GM21825 (cell line): ENCODE data around the gene SLC29A2.

Experiments used
- ATAC-seq: cut with Tn5 transposase; IDR thresholded peaks from one replicate; pipeline ENCODE4 v1.9.1; 2021; ENCODE audit warnings: mild to moderate bottlenecking, moderate library complexity; ENCODE audit not compliant: unreplicated experiment

Gene SLC29A2

DNA sequence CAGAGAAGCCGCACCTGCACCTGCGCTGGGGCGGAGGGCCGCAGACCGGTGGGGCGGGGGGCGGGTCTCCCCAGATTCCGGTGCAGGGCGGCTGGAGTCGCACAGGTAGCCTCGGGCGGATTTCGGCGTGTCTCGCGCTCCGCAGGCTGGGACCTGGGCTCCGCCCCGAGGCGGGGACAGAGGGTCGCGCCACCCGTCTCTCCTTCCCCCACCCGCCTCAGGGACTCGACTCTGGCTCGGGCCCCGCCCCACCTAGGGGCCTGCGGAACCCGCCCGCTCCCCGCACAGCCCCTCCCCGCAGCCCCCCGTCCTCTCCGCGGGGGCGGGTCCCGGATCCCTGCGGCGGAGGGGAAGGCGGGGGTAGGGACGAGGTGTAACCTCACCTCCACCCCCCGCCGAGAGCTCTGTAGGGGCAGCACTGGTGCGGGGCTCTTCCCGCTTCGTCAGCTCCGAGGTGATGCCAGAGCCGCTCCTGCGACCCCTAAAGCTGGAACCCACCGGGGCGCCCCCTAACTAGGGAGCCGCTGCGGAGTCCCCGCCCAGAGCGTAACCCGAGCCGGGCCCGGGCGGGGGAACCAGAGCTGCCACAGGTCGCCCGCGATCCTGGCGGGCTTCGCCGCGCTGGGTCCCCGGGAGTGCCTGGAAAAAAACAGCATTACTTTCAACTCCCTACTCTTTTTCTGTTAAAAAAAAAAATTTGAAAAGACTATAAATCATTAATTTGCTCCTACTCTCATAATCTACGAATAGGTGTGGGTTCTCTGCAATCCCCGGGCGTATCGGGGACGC lies at the start of gene SLC29A2:
Gene SLC29A2 (minus strand): TSS at position 134 of the 789 bp plus-strand sequence. CDS start 169 bp downstream, outside the sequence.
- peak; percentile 82 for ATAC-seq

DNA sequence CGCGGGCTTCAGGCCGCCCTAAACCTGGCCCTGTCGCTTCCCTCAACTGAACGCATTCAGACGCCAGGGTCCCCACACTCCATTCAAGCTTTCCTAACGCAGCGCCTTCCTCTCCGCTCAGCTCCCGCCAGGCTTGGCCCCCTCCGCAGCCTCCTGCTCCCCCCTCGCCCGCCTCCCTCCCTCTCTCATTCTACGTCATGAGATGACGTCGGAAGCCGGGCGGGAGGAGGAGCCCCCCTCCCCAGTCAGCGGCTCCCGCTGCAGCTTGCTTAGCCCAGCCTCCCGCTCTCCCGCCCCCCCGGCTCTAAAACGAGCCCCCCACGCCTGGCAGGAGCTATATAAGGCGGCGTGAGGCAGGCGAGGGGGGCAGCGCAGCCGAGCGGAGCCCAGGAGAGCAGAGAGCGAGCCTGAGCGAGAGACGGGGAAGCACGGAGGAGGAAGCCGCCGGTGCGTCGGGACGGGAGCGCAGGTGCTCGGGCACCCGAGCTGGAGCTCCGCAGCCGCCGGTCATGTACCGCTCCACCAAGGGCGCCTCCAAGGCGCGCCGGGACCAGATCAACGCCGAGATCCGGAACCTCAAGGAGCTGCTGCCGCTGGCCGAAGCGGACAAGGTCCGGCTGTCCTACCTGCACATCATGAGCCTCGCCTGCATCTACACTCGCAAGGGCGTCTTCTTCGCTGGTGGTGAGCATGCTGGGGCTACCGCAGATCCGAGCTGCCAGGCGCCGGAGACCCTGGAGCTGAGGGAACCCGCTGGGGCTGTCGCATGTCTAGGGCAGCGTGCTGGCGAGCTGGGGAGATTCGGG lies 49.3 kb upstream of the SLC29A2 start, which contains the start of gene NPAS4:
Gene NPAS4 (plus strand): TSS at position 365 of the 806 bp plus-strand sequence. CDS start 145 bp downstream, at position 510.
- ATAC-seq, result no peak

- no peak for ATAC-seq
These were observed 48.3 kb upstream of the SLC29A2 start for GRCh38 chr11:66419825-66420224.

GRCh38 chr11:66418986-66419308 lies 47.4 kb upstream of the SLC29A2 start:
- ATAC-seq, result no peak

GRCh38 chr11:66418168-66418985 lies 46.8 kb upstream of the SLC29A2 start:
- no peak for ATAC-seq

GRCh38 chr11:66417000-66417399 lies 45.4 kb upstream of the SLC29A2 start:
- ATAC-seq, result no peak

- ATAC-seq, result no peak
These were observed 43.9 kb upstream of the SLC29A2 start for GRCh38 chr11:66415423-66415822.

DNA sequence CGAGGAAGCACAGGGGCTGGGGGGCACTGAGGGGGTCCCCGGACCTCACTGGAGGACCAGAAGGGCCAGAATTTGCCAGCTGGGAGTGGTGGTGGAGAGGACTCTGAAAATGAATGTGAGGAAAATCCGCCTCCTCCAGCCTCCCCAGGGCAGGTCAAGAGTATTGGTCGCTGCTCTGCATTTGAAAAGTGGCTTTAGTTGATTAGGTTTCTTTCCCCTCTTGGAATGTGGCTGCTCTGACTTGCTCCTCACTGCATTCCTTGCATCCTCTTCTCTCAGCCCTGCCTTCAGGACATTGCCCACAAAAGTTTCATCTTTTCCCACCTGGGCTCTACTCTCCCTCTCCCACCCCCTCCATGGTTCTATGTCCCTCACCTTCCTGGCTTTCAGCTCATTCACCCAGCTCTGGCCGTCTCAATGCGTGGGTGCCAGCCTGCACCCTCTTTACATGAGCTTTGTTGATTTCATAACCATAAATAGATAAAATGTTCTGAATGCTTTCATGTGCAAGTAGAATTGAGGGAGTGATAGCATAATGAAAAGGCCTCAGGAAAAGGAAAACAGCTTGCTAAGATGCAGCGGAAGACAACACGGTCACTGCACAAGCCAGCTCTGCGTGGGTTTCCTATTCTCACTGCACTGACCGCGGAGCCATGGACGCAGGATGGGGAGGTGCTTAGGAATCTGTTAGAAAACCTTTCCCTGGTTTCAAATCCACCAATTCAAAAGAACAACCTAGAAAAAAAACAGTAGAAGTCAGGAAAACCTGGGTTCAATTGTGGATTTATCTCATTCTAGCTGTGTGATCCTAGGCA lies 42.8 kb upstream of the SLC29A2 start:
- ATAC-seq, result no peak

DNA sequence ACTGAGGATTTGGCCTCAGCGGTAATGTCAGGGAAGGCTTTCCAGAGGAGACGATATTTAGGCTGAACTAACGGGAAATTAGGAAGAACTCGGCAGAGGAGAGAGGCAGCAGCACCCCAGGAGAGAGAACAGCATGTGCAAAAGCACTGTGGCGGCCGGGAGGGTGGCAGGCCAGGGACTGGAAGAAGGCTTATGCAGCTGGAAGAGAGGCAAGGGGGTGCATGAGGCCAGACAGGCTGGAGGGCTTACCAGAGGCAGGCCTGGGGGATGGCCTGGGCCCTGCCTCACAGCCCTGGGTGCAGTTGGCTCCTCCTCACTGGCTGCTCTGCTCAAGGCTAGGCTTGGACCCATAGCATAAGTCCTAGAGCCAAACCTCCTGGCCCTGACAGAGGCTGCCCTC lies 41.6 kb upstream of the SLC29A2 start:
- ATAC-seq, result no peak

- ATAC-seq, result no peak
These were observed 40.5 kb upstream of the SLC29A2 start for GRCh38 chr11:66412110-66412509.

GRCh38 chr11:66411323-66411722 lies 39.8 kb upstream of the SLC29A2 start:
- no peak for ATAC-seq

GRCh38 chr11:66410191-66410590 lies 38.6 kb upstream of the SLC29A2 start:
- no peak for ATAC-seq

- no peak for ATAC-seq
These were observed 37.7 kb upstream of the SLC29A2 start for GRCh38 chr11:66409226-66409625.

DNA sequence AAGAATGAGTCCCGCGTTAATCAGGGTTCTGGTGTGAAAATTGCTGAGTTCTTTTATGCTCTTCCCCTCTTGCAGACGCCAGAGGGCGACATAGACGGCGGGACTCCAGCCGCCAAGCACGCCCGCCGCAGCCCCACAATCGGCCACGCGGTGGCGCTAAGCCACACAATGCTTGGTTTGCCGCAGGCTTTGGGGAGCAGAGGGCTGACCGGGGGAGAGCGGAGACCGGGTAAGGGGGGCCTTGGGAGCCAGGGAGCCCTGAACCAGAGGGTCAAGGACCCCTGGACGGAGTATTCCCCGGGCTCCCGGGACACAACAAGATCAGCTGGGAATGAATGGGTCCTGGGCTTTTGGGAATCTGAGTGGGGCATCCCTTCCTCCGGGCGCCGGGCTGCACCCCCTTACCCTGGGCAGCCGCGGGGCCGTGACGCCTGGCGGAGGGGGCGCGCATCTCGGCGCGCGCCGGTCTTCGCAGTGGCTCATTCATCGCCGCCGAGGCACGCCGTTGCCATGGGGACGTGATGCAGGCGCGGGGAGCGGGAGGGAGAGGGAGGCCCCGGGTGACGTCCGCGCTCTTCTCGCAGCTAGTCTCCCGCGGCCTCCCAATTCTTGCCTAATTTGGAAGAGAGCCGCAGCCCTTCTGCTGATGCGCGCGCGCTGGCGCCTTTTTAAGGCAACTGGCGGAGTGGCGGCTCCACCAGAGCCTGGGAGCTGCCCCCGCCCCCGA lies 37.1 kb upstream of the SLC29A2 start:
- no peak for ATAC-seq

DNA sequence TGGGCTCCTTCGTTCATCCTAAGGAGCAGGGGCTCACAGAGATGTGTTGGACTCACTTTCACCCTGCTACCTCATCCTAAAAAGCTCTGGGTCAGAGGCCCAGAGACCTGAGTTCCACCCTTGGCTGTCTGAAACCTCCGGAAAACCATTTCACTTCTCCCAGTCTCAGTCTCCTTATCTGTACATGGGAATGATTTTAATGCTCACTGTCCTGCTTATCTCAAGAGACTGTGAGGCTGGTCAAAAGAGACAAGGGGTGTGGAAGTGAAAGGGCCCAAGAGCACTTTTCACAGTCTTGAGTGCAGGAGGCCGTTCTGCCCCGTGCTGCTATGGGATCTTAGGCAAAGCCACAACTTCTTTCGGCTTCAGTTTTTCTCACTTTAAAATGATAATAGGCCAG lies 36.1 kb upstream of the SLC29A2 start:
- no peak for ATAC-seq

DNA sequence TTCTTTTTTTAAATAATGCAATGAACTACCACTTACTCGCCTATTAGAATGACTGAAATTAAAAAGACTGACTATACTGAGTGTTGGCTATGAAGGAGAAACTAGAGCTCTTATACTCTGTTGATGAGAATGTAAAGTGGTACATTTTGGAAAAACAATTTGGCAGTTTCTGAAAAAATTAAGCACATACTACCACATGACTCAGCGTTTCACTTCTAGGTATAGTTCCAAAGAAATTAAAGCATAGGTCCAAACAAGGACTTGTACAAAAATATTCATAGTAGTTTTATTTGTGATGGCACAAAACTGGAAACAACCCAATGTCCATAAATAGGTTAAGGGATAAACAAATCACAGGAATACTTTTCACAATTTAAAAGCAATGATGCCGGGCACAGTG lies 22.4 kb upstream of the SLC29A2 start:
- ATAC-seq, result no peak

DNA sequence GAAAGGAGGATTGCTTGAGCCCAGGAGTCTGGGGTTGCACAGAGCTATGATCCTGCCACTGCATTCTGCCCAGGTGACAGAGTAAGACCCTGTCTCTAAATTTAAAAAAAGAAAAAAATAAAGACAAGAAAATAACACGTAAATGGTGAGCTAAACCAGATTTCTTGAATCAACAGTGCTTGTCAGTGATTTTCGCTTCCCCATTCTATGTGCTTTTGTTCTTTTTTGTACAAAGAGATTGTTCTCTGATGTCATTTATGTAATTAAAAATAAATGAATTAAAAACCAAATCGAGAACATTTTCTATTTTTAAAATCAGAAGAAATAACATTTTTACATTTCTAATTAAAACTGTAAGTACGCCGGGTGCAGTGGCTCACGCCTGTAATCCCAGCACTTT lies 19.8 kb upstream of the SLC29A2 start:
- ATAC-seq, result no peak

DNA sequence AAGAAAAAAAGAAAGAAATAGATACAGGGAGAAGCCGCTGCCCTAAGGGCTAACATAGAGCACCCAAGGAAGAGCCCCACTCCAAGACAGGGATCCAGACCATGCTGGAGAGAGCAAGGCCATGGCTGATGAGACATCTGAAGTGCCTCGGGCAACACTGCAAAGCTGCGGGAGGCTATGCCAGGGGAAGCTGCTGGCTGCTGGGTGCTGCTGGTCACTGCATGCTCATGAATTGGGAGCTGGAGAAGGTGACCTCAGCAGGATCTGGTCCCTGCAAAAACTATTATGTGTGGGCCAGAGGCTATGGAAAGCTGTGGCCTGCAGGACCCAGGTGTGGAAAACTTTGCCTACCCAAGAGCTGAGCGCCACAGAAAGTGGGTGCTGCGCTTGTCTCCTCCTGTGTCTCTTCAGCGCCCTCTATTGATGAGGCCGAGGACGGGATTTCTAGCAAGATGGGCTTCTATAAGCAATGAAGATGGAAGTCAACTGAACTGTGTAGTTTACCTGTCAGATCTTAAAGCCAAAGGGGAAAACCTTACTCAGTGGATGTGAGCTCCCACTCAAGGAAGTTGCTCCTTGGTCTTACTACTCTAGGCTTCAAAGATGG lies 17.3 kb upstream of the SLC29A2 start:
- ATAC-seq, result no peak
